Measurements from ENCODE around the gene DIS3L. TPM values are rescaled to one million over a fixed set of nuclear protein-coding genes. Genes with fewer than 3 reads are reported as not detected.
"Not testable (repeated sequence)": the region's sequence is repeated elsewhere in the genome, so short reads cannot be mapped to it uniquely, and the experiment has no call there.

The DIS3L gene
- total RNA-seq, 2 experiments from 2014 or later, result 23.5 to 26.3 TPM

DNA sequence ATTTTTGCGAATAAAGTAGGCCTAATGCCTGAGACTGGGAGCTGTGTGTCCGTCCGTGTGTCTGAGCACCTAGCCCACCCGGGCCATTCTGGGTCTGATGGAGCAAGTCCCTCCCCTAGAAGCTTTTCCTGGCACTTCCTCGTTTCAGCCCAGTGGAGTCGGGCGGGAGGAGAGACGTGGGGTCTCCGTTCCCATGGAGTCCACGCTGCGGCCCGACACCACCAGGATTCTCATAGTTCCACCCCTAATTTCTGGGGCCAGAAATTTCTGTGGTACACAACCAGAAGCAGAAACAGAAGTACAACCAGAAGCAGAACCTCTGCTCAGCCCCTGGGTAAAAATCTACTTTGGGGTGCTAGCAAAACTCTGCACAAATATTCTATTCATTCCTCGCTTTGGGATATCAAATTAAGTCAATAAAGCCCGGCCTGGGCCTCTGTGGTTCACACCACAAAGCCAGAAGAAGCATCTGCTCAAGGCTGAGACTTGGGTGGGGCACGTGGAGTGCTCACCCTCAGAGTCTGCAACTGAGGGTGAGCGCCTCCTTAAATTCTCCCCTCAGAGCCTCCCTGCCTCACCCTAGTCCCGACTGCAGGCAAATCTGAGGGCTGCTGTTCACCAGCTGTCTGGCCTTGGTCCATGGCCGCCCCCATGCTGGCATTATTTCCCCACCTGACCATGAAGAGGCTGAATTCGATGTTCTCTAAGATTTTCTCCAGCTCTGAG lies 38.3 kb upstream of the DIS3L start:
- Mint-ChIP-seq H3K4me1 (ENCODE audit: low read depth) (peaks cover 9% of the 10 kb centered on the region), H3K27me3 (peaks cover 51% of the 10 kb centered on the region), H3K4me3 (no peak overlapping the region), H3K27ac (no peak overlapping the region), H3K9me3 (no peaks in the 10 kb centered on the region), H3K36me3 (no peaks in the 10 kb centered on the region)
- ChIA-PET POLR2A (interaction anchor here (0.5 kb wide), 1 partner anchor 41 kb away, joined by 3 read pairs; no protein-coding TSS in a partner anchor), CTCF (no interaction called here)
- no peak for DNase-seq
- intact Hi-C loops (cut with micrococcal nuclease), result loop anchor here (5.0 kb wide), 2 partner anchors 32 to 242 kb away; partner anchors contain the start of gene SNAPC5

DNA sequence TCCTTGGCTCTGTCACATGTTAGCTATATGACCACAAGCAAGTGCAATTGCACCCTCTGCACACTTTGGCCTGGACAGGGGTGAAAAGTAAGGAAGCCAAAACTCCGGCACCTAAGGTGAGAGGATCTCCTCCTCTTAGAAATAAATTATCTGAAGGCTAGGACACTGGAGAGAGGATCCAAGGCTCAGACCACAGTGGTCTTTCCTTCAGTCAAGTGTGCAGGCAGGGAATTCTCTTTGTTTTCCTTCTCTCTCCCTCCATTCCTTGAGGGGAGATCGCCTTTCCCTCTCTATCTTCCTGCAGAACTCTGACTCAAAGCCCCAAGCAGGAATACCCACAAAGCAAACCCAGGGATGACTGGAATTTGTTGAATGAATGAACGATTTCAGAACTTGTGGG lies 36.7 kb upstream of the DIS3L start:
- Mint-ChIP-seq H3K36me3 (no peaks in the 10 kb centered on the region), H3K4me1 (ENCODE audit: low read depth) (peaks cover 9% of the 10 kb centered on the region), H3K27me3 (peaks cover 40% of the 10 kb centered on the region), H3K9me3 (no peaks in the 10 kb centered on the region), H3K27ac (no peak overlapping the region), H3K4me3 (no peak overlapping the region)
- intact Hi-C loops (cut with micrococcal nuclease), result no loop called here
- DNase-seq, result no peak
- ChIA-PET POLR2A (interaction anchor here (0.6 kb wide), 1 partner anchor 315 kb away, joined by 3 read pairs; no protein-coding TSS in a partner anchor), CTCF (no interaction called here)

DNA sequence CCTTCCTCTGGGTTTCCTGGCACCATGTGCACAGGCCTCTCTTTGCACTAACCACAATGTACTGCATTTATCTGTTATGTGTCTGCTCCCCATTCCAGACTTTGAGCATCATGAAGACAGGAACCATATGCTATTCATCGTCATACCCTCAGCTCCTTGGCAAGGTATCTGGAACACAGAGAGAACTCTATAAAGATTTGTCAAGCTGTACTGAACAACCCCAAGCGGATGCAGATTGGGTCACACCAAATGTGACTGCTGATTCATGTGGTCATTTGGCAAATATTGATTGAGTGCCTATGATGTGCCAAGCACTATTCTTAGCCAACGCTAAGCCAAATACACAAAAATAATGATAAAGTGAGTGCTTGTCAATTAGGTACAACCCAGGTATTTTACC lies 32.3 kb upstream of the DIS3L start:
- H3K4me3 Mint-ChIP-seq, result no peak overlapping the region
- DNase-seq, result no peak
- no peak overlapping the region for H3K27ac Mint-ChIP-seq
- intact Hi-C loops (cut with micrococcal nuclease), result no loop called here
- peaks cover 2% of the 10 kb centered on the region for H3K36me3 Mint-ChIP-seq
- peaks cover 22% of the 10 kb centered on the region for H3K27me3 Mint-ChIP-seq
- no peaks in the 10 kb centered on the region for H3K4me1 Mint-ChIP-seq (ENCODE audit: low read depth)
- peaks cover 11% of the 10 kb centered on the region for H3K9me3 Mint-ChIP-seq
- CTCF ChIA-PET, result no interaction called here
- POLR2A ChIA-PET, result no interaction called here

DNA sequence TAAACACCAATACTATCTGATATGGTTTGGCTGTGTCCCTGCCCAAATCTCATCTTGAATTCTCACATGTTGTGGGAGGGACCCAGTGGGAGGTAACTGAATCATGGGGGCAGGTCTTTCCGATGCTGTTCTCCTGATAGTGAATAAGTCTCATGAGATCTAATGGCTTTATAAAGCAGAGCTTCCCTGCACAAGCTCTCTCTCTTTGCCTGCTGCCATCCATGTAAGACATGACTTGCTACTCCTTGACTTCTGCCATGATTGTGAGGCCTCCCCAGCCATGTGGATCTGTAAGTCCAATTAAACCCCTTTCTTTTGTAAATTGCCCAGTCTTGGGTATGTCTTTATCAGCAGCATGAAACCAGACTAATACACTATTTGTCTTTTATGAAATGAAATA lies 30.5 kb upstream of the DIS3L start:
- H3K4me1 Mint-ChIP-seq (ENCODE audit: low read depth); H3K4me3 Mint-ChIP-seq; H3K36me3 Mint-ChIP-seq; CTCF ChIA-PET; intact Hi-C loops (cut with micrococcal nuclease); DNase-seq; POLR2A ChIA-PET; H3K27ac Mint-ChIP-seq: not testable (repeated sequence)
- peaks cover 23% of the 10 kb centered on the region for H3K27me3 Mint-ChIP-seq
- H3K9me3 Mint-ChIP-seq, result peaks cover 11% of the 10 kb centered on the region

DNA sequence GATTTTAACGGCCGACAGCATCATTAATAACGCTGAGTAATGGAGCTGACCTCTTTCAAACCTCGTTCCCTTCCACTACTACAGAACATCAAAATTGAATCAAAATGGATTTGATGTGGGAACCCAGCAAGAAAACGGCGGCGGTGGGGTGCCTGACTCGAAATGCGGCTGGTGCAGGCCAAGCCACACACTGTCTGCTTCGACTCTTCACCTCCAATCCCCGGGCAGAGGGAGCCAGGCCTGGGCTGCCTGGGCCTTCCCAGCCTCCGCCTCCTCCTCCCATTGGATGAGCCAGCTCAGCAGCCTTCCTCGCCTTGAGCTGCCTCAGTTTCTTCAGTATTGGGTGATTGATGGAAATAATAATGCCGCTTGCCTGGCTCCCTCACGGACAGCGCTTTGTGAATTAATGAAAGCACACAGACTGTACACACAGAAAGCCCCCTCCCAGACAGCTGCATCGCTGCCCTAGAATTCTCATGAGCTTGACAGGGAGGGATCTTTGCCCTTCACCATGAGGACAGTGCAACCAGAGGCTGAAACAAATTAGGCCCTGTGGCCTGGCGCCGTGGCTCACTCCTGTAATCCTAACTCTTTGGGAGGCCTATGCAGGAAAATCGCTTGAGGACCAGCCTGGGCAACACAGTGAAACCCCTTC lies 28.4 kb upstream of the DIS3L start:
- Mint-ChIP-seq H3K27ac (no peak overlapping the region), H3K4me3 (no peak overlapping the region), H3K27me3 (peaks cover 24% of the 10 kb centered on the region), H3K4me1 (ENCODE audit: low read depth) (no peaks in the 10 kb centered on the region), H3K36me3 (peaks cover 2% of the 10 kb centered on the region), H3K9me3 (peaks cover 11% of the 10 kb centered on the region)
- intact Hi-C loops (cut with micrococcal nuclease), result no loop called here
- ChIA-PET POLR2A (no interaction called here), CTCF (no interaction called here)
- no peak for DNase-seq

DNA sequence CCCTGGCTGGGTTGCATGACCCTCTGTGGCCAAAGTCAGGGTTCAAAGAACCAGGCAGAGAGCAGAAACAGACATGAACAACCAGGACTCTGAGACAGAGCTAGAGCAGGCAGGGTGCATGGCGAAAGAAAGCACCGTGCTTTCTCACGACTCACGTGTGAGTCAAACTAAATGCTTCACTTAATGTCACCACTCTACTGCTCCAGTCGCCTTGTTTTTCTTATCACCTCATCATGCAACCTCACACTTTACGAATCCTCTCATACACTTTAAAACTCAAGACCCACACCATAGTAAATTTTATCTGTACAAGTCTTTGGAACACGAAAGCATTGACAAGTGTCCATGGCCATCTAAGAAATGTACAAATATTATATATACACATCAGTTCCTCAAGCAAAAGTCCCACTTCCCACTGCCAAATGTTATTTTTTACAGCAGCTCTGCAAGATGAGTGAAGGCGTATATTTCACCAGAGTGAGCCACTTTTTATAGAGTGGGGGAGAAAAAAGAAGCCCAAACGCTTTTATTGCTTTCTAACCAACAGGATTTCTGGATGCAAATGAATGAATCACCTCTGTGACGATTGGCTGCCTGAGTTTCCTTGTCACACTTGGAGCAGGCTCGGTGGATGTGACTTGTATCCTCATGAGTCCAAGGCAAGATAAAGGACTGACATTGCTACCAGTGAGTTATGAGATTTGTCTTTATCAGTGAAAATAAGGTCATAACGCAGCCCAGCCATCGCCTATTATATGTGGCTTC lies 23.9 kb upstream of the DIS3L start:
- ChIA-PET CTCF (interaction anchor here (1.1 kb wide), 1 partner anchor 18 kb away, joined by 3 read pairs; no protein-coding TSS in a partner anchor), POLR2A (no interaction called here)
- Mint-ChIP-seq H3K27me3 (peaks cover 8% of the 10 kb centered on the region), H3K4me1 (ENCODE audit: low read depth) (no peaks in the 10 kb centered on the region), H3K27ac (no peak overlapping the region), H3K36me3 (no peaks in the 10 kb centered on the region), H3K4me3 (no peak overlapping the region), H3K9me3 (no peaks in the 10 kb centered on the region)
- no peak for DNase-seq
- intact Hi-C loops (cut with micrococcal nuclease), result no loop called here

DNA sequence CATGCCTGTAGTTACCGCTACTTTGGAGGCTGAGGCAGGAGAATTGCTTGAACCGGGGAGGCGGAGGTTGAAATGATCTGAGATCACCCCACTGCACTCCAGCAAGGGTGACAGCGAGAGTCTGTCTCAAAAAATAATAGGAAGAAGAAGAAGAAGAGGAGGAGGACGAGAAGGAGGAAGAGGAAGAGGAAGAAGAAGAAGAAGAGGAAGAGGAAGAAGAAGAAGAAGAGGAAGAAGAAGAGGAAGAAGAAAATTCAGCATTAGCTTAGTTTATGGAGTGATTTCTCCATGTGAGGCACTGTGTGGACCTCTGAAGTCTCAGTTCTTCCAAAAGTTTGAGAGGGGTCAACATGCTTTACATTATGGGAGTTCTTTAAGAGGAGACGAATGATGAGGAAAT lies 22.4 kb upstream of the DIS3L start:
- Mint-ChIP-seq H3K27me3 (peaks cover 8% of the 10 kb centered on the region), H3K9me3 (no peaks in the 10 kb centered on the region), H3K4me1 (ENCODE audit: low read depth) (no peaks in the 10 kb centered on the region), H3K27ac (no peak overlapping the region), H3K36me3 (no peaks in the 10 kb centered on the region), H3K4me3 (no peak overlapping the region)
- intact Hi-C loops (cut with micrococcal nuclease), result no loop called here
- POLR2A ChIA-PET, result no interaction called here
- no peak for DNase-seq
- CTCF ChIA-PET, result no interaction called here

DNA sequence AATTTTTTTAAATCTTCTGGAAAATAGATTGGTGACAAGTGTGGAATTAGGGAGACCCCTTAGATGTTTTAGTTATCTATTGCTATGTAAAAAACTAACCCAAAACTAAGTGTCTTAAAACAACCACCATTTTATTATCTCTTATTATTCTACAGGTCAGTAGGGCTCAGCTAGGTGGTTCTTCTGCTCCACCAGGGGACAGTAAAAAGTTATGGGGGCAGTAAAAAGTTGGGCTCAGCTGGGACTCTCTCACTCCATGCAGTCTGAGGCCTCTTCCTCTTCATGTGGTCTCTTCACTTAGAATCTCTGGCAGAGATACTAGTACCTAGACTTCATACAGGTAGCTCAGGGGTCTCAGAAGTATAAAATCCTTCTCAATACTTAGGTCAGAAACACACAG lies 18.0 kb upstream of the DIS3L start:
- Mint-ChIP-seq H3K27ac (no peak overlapping the region), H3K4me1 (ENCODE audit: low read depth) (no peaks in the 10 kb centered on the region), H3K4me3 (no peak overlapping the region), H3K9me3 (no peaks in the 10 kb centered on the region), H3K36me3 (no peaks in the 10 kb centered on the region), H3K27me3 (no peaks in the 10 kb centered on the region)
- POLR2A ChIA-PET, result no interaction called here
- intact Hi-C loops (cut with micrococcal nuclease), result no loop called here
- no peak for DNase-seq
- CTCF ChIA-PET, result no interaction called here

DNA sequence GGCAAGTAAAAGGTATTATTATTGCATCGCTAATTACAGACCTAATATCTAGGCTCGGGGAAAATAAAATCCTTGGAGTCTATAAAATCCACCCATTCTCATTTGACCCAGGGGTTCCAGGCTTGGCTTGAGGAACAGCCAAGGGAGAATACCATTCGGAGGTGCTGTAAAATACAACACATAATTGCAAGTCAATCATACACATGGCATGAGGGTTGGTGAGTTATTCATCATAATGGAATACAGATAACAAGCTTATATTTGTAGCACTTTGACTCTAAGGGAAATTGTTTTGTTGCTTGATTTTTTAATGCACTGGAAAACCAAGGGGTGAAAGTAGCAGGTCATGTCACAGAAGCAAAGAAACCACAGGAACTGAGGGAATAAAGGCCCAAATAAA lies 16.8 kb upstream of the DIS3L start:
- Mint-ChIP-seq H3K36me3 (no peaks in the 10 kb centered on the region), H3K9me3 (no peaks in the 10 kb centered on the region), H3K27ac (no peak overlapping the region), H3K4me3 (no peak overlapping the region), H3K4me1 (ENCODE audit: low read depth) (no peaks in the 10 kb centered on the region), H3K27me3 (no peaks in the 10 kb centered on the region)
- no peak for DNase-seq
- ChIA-PET CTCF (no interaction called here), POLR2A (no interaction called here)
- intact Hi-C loops (cut with micrococcal nuclease), result no loop called here

DNA sequence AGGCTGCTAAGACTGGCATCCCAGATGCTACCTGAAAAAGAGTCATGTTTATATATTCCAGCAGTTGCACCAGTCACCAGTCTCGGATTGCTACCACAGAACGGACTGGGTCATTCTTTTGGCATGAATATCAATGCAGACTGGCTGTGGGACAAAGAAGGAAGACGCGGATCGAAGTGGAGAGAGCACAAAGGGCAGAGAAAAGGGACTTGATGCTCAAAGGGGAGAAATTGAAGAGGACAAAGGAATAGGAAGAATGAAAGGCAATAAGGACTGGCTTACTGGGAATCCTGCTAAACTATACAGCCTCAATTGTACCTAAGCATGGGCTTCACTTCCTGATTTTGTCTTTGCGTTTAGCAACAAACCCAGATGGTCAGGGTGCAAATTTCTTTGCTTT lies 15.3 kb upstream of the DIS3L start:
- Mint-ChIP-seq H3K36me3 (no peaks in the 10 kb centered on the region), H3K27me3 (no peaks in the 10 kb centered on the region), H3K4me3 (no peak overlapping the region), H3K27ac (no peak overlapping the region), H3K9me3 (no peaks in the 10 kb centered on the region), H3K4me1 (ENCODE audit: low read depth) (no peaks in the 10 kb centered on the region)
- DNase-seq, result no peak
- ChIA-PET CTCF (no interaction called here), POLR2A (no interaction called here)
- intact Hi-C loops (cut with micrococcal nuclease), result no loop called here

DNA sequence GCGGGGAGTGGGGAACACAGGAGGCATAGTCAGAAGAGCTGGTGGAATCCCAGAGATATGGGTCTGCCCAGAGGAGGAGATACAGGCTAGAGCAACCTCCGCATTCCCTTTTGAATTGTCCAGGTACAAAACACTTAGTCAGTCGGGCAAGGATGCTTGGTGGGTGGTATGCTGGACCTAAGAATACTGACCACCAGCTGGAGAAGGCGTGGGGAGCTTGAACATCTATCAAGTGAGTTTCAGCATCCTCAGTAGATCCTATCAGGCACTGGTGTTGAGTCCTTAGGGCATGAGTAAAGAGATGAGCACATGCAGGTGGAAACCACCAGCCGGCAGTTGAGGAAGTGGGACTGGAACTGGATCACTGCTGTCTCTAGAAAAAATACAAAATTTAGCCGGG lies 14.7 kb upstream of the DIS3L start:
- ChIA-PET POLR2A (no interaction called here), CTCF (no interaction called here)
- Mint-ChIP-seq H3K27me3 (no peaks in the 10 kb centered on the region), H3K9me3 (no peaks in the 10 kb centered on the region), H3K36me3 (no peaks in the 10 kb centered on the region), H3K4me3 (no peak overlapping the region), H3K27ac (no peak overlapping the region), H3K4me1 (ENCODE audit: low read depth) (no peaks in the 10 kb centered on the region)
- intact Hi-C loops (cut with micrococcal nuclease), result no loop called here
- DNase-seq, result no peak

DNA sequence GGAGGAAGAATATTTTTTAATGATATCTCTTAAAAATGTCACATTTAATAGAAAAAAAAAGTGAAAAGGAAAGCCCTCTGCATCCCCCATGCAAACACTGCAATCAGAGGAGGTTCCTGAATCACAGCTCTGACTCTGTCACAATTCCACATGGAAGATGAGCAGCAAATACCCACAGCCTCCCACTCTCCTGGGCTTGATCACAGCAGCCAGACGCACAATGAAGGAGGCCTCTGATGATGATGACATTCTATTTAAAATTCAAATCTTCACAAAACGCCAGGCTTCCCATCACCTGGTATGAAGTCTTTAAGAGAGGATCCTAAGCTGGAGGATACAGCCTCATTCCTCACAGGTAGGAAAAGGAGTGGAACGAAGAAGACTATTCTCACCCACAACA lies 9.1 kb upstream of the DIS3L start:
- no peak for DNase-seq
- intact Hi-C loops (cut with micrococcal nuclease), result no loop called here
- no peaks in the 10 kb centered on the region for H3K27me3 Mint-ChIP-seq
- ChIA-PET CTCF (interaction anchor here (0.8 kb wide), 1 partner anchor 60 kb away, joined by 3 read pairs; no protein-coding TSS in a partner anchor), POLR2A (interaction anchor here (0.6 kb wide), 1 partner anchor 10 kb away, joined by 4 read pairs; no protein-coding TSS in a partner anchor)
- no peak overlapping the region for H3K27ac Mint-ChIP-seq
- H3K4me1 Mint-ChIP-seq (ENCODE audit: low read depth), result peaks cover 3% of the 10 kb centered on the region
- no peaks in the 10 kb centered on the region for H3K9me3 Mint-ChIP-seq
- H3K4me3 Mint-ChIP-seq, result no peak overlapping the region
- no peaks in the 10 kb centered on the region for H3K36me3 Mint-ChIP-seq

Data from activated CD4-positive, alpha-beta memory T cell treated with anti-CD3 and anti-CD28 coated beads for 36 hours (primary cell).